Right cardiac atrium (tissue), 5 donors: ENCODE results near the gene HS1BP3. TPM values are rescaled to one million over a fixed set of nuclear protein-coding genes. Genes with fewer than 3 reads are reported as not detected.
A peak's percentile ranks its signal among the peaks of the same experiment; 100 is the strongest.

Experiments used
- ATAC-seq, 2 donors: fragments of 200-7000 bp; cut with Tn5 transposase; one replicate each; pipeline versions ENCODE4 v1.8.0 to v1.9.1; 2020; ENCODE audit warnings: moderate library complexity in 2 of 2, mild to moderate bottlenecking in 1 of 2
- DNase-seq, 3 donors: peaks; one replicate each; pipeline ENCODE4 v3.0.0-alpha.2; 2020
- H3K27ac ChIP-seq: one replicate; pipeline ENCODE4 v1.5.1; 2013; ENCODE audit warnings: mild to moderate bottlenecking, low read length, control low read depth, moderate library complexity
- H3K27me3 ChIP-seq: one replicate; pipeline ENCODE4 v1.6.1; 2013; ENCODE audit not compliant: control insufficient read depth, insufficient read depth
- H3K4me1 ChIP-seq: one replicate; pipeline ENCODE4 v1.6.1; 2013; ENCODE audit warnings: low read length; ENCODE audit not compliant: control insufficient read depth, insufficient read depth
- H3K4me3 ChIP-seq: one replicate; pipeline ENCODE4 v1.5.1; 2013; ENCODE audit warnings: low read length, control low read depth
- H3K9me3 ChIP-seq: one replicate; pipeline ENCODE4 v1.6.1; 2013; ENCODE audit warnings: low read length; ENCODE audit not compliant: control insufficient read depth
- WGBS: extraction: QIAGEN DNeasy Blood & Tissue Kit; methylation state at CpG from one replicate; pipeline ENCODE4 v1.1.7; 2013; 5-methylcytosine and 5-hydroxymethylcytosine counted together
- intact Hi-C, 4 donors: fragments of 100-400 bp; cut with DNase I; formaldehyde crosslinking; loops; one replicate each; pipeline versions ENCODE4 v1.11.0 to v1.14.0; 2022 to 2023
- polyA plus RNA-seq: library from polyadenylated mRNA; stranded (reverse); fragments of 200-250 nt; gene quantifications from one replicate; pipeline ENCODE4 v1.2.3, GENCODE V29; 2013
- total RNA-seq, 4 donors: library from RNA; stranded (reverse); fragmentation: NEBNext Ultra II Directional; extraction: Animal tissue kit (Norgen Biotek cat#: 25700); gene quantifications; one replicate each; pipeline ENCODE4 v1.2.1, GENCODE V29; 2021
- donor health status: healthy with polysubstance abuse.
- donor health status: DM: no; HTN: yes; CAD: no.
- donor health status: DM: no; HTN: no; CAD: no.
- donor health status: DM: no; HTN: yes; CAD: no; lungs with severe emphysema.
- donor health status: DM: yes; HTN: yes; CAD: no.

Gene HS1BP3
- total and polyA plus RNA-seq, 5 donors: 21.8 to 29.8 (median 26.2) TPM

- no peaks in the 10 kb centered on the region for H3K4me1 ChIP-seq
- intact Hi-C loops: no loop called here
- no peak for DNase-seq
- H3K9me3 ChIP-seq: no peaks in the 10 kb centered on the region
- no peak overlapping the region for H3K4me3 ChIP-seq
- no peak for ATAC-seq
- 84% methylated on average over 6 of the region's 6 CpGs for WGBS
- H3K27ac ChIP-seq: no peak overlapping the region
- no peaks in the 10 kb centered on the region for H3K27me3 ChIP-seq
These were observed 33.7 kb upstream of the HS1BP3 start for GRCh38 chr2:20684581-20685063.

GRCh38 chr2:20682167-20682920, 31.4 kb upstream of the HS1BP3 start:
- H3K9me3 ChIP-seq: no peaks in the 10 kb centered on the region
- no peaks in the 10 kb centered on the region for H3K4me1 ChIP-seq
- intact Hi-C loops: no loop called here
- H3K27me3 ChIP-seq: no peaks in the 10 kb centered on the region
- ATAC-seq: no peak
- WGBS: 79% methylated on average over 7 of the region's 7 CpGs
- no peak overlapping the region for H3K4me3 ChIP-seq
- no peak for DNase-seq
- H3K27ac ChIP-seq: no peak overlapping the region

- Histone ChIP-seq H3K27me3 (no peaks in the 10 kb centered on the region), H3K27ac (no peak overlapping the region), H3K4me3 (no peak overlapping the region), H3K9me3 (no peaks in the 10 kb centered on the region), H3K4me1 (no peaks in the 10 kb centered on the region)
- WGBS: 89% methylated on average over 10 of the region's 10 CpGs
- DNase-seq (no peak), ATAC-seq (no peak)
- intact Hi-C loops: no loop called here
These were observed 30.0 kb upstream of the HS1BP3 start for GRCh38 chr2:20680744-20681375.

- no peak overlapping the region for H3K4me3 ChIP-seq
- no peaks in the 10 kb centered on the region for H3K27me3 ChIP-seq
- no peak for ATAC-seq
- DNase-seq: no peak
- intact Hi-C loops: no loop called here
- H3K9me3 ChIP-seq: no peaks in the 10 kb centered on the region
- 93% methylated on average over 2 of the region's 2 CpGs for WGBS
- no peaks in the 10 kb centered on the region for H3K4me1 ChIP-seq
- no peak overlapping the region for H3K27ac ChIP-seq
These were observed 27.9 kb upstream of the HS1BP3 start for GRCh38 chr2:20678780-20679179.

GRCh38 chr2:20678086-20678395, 27.1 kb upstream of the HS1BP3 start:
- Histone ChIP-seq H3K27ac (no peak overlapping the region), H3K4me1 (no peaks in the 10 kb centered on the region), H3K4me3 (no peak overlapping the region), H3K9me3 (no peaks in the 10 kb centered on the region), H3K27me3 (no peaks in the 10 kb centered on the region)
- no peak for ATAC-seq
- DNase-seq: no peak
- intact Hi-C loops: no loop called here
- WGBS: 79% methylated on average over 1 of the region's 1 CpG

GRCh38 chr2:20677301-20678085, 26.6 kb upstream of the HS1BP3 start:
- H3K4me1 ChIP-seq: no peaks in the 10 kb centered on the region
- intact Hi-C loops: no loop called here
- ATAC-seq (no peak), DNase-seq (no peak)
- 71% methylated on average over 15 of the region's 15 CpGs for WGBS
- no peak overlapping the region for H3K27ac ChIP-seq
- H3K9me3 ChIP-seq: no peaks in the 10 kb centered on the region
- no peaks in the 10 kb centered on the region for H3K27me3 ChIP-seq
- H3K4me3 ChIP-seq: no peak overlapping the region

- no peak overlapping the region for H3K4me3 ChIP-seq
- WGBS: 88% methylated on average over 12 of the region's 12 CpGs
- no peaks in the 10 kb centered on the region for H3K4me1 ChIP-seq
- no peaks in the 10 kb centered on the region for H3K27me3 ChIP-seq
- no peaks in the 10 kb centered on the region for H3K9me3 ChIP-seq
- no peak for DNase-seq
- ATAC-seq: peak in 1 of 2 donors; percentile 43
- intact Hi-C loops: no loop called here
- H3K27ac ChIP-seq: no peak overlapping the region
These were observed 25.7 kb upstream of the HS1BP3 start for GRCh38 chr2:20676353-20677215.

- Histone ChIP-seq H3K4me3 (no peak overlapping the region), H3K4me1 (no peaks in the 10 kb centered on the region), H3K9me3 (no peaks in the 10 kb centered on the region), H3K27me3 (no peaks in the 10 kb centered on the region), H3K27ac (no peak overlapping the region)
- 73% methylated on average over 6 of the region's 6 CpGs for WGBS
- DNase-seq (no peak), ATAC-seq (peak; percentile 30 to 31)
- intact Hi-C loops: no loop called here
These were observed 24.9 kb upstream of the HS1BP3 start for GRCh38 chr2:20675701-20676352.

- H3K4me1 ChIP-seq: no peaks in the 10 kb centered on the region
- intact Hi-C loops: no loop called here
- no peaks in the 10 kb centered on the region for H3K9me3 ChIP-seq
- H3K27me3 ChIP-seq: no peaks in the 10 kb centered on the region
- no peak overlapping the region for H3K27ac ChIP-seq
- no peak overlapping the region for H3K4me3 ChIP-seq
- DNase-seq: peak; percentile 72 to 85 (median 73)
- 31% methylated on average over 16 of the region's 16 CpGs for WGBS
- ATAC-seq: peak; percentile 77 to 92
These were observed 24.2 kb upstream of the HS1BP3 start for GRCh38 chr2:20674974-20675679.
